Measurements from ENCODE around the gene ZMYND8.
"Not testable (repeated sequence)": the region's sequence is repeated elsewhere in the genome, so short reads cannot be mapped to it uniquely, and the experiment has no call there.

The ZMYND8 gene

DNA sequence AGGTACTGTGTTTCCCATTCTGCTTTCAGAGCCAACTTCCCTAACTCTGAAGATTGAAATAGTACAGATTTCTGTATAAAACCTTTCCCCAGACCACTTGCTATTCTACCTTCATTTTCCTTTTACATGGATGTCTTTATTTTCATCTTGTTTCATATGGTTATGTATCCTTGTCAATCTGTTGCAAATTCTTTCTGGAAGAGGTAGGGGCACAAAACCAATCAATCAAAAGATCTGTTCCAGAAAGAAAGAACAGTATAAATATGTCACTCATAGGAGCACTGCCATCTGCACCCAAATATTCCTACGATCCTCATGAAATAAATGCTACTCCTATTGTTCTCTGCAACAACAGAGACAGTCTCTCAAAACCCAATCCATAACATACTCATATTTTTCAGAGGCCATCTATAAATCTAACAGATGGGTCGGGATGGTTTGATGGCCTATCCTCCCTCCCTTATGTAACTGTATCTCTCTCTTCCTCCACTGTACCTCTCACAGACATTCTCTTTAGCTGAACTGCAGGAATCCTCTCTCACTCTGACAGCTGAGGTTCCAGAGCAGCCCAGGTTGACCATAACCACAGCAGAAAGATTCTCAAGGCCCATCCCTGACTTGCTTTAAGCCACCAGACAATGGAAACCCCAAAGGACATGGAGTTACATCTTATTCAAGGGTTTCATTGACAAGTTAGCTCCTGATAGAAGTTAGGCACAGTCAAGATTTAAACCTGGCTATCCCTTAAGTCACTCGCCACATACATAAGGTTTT, 112.8 kb downstream of the ZMYND8 start:
- DNase-seq: no peak

DNA sequence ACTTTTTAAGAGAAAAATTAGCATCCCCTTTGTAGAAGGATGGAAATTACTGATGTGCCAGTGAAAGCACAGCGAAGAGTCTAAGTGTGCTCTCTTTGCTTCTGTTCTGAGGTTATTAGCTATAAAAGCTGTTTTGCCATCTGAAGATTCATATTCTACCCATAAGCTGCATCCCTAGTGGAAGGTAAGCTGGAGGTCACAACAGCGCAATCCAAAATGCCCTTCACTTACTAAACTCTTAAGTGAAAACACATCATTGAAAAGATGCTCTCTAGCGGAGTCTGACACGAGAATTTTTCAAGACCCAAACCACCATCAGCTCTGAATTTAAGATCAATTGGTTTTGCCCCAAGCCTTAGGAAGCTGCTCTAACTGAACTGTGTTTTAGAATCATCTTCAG, 113.5 kb downstream of the ZMYND8 start:
- peak; percentile 41 for DNase-seq

DNA sequence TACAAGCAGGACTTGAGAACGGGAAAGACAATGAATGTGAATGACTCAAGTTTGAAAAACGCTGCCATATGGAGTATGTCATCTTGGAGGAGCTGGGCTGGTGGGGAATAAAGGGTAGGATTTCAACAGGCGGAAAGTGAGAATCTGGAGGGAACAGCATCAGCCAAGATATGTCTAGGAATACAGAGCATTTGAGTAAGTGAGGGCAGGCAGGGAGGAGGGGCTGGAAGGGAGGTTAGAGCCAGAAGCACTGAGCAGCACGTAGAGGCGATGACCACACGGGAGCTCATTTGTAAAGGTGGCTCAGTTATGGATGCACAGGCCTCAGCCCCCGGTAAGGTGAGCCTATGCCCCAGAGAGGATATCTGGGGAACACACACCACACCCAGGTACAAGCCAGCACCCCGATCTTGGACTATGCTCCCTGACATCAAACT, 115.1 kb downstream of the ZMYND8 start:
- DNase-seq: no peak

DNA sequence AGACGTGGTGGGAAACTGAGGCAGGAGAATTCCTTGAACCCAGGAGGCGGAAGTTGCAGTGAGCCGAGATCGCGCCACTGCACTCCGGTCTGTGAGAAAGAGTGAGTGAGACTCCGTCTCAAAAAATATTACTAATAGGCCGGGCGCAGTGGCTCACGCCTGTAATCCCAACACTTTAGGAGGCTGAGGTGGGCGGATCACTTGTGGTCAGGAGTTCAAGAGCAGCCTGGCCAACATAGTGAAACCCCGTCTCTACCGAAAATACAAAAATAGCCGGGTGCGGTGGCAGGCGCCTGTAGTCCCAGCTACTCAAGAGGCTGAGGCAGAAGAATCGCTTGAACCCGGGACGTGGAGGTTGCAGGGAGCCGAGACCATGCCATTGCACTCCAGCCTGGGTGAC, 116.4 kb downstream of the ZMYND8 start:
- not testable (repeated sequence) for DNase-seq

DNA sequence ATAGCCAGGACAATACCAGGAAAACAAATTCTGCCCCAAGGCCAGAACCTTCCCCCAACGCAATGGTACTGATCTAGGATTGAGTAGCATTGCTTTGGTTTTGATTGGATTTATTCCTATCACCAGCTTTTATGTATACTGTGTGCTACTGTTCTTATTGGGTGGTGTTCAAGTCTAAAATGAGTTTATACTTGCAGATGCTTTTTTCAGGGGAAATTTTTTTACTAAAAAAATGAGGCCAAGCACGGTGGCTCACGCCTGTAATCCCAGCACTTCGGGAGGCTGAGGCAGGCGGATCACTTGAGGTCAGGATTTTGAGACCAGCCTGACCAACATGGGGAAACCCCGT, 116.8 kb downstream of the ZMYND8 start:
- no peak for DNase-seq

DNA sequence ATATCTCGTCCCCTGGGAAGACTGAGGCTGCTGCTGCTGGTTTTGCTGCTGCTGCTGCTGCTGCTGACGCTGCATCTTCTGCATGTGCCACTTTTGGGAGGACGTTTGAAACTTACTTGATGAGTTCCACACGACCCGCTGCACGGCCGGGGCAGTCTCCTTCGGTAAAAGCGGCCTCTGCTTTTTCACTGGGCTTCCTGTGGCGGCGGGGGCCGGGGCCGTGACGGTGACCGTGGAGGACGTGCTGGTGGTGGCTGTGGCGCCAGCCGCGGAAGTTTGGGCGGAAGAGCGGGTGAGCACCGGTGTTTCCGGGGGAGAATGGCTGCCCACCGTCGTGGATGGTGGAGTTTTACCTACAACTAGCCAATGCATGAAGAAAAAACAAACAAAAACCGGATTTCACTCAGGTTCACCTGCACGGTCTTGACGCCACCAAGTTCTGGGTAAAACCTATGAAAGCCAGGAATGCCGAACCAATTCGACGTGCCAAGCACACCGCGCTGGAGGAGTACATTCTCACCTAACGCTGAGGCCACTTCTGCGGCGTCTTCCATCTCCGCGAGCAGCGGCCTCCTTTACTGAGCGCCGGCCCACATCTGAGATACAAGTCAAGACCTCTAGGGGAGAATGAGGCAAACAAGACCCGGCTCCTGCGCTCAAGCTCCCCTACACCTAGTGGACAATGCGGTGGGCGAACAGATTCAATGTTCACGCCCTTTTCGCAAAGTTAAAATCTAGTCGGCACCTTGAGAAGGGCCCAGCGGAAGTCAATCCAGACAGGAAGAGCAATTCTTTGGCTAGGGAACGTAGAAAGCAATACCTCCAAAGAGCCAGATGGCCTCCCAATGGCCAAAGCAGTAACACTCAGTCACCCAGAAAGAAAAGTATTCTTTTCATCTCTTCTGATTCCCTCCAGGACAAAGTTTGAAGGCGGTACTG, 117.5 kb downstream of the ZMYND8 start:
- no peak for DNase-seq

DNA sequence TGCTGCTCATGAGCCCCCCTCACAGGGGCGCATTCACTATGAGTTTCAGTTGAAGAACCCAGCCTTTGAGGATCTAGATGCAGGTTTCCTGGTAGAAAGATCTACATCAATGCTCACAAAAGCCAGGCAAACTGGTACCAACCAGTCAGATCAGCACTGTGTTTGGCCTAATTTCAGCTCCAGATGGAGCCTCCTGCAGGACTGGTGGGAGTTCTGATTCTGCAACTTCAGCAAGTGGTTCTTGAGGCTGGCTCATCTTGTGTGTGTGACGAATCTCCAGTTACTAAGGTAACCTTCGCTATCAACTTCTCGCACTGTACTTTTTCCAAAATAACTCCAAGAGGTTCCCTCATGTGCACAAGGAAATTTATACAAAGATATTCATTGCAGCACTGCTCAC, 118.8 kb downstream of the ZMYND8 start:
- no peak for DNase-seq

DNA sequence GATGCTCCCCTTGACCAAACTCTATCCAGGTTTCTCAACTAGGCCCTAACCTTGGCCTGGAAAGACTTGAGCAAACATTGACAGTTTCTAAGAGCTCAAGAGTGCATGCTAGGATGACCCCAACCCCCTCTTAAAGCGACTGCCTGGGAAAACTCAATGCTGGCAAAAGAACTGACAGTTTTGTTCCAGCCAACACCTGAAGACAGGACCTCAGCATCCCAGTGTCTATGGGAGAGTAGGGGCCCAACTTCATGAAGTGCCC, 119.9 kb downstream of the ZMYND8 start:
- no peak for DNase-seq

DNA sequence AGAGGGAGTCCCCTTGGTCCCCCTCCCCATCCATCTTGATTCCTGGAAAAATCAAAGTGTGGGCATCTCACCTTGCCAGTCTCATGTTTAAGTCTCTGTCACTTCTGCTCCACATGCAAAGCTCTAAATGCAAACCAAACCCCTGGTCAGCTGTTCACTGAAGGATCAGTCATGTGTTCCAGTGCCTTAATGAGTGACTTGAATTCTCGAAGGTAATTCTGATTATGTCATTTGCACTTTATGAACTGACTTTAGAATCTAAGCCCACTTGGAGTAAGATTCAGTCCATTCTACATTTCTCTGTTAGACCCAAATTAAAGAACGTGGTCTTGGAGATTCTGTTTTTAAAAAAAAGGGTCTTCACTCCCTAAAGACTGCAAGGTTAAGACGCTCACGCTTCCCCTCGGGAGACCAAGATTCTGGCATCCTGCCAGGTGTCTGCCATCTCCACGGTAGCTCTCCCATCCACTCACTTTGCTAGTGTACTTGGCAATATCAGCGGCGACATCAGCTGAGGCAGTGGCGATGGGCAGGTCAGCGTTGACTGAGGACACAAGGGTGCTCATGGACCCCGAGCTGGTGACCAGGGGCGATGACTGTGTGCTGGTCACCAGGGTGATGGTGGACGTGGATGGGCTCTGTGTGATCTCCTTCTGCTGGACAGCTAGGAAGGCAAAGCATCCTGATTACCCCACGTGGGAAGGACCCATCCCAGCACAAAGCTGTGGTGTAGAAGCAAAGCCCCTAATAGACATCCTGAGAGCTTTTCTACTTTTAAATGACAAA, 120.5 kb downstream of the ZMYND8 start:
- no peak for DNase-seq

DNA sequence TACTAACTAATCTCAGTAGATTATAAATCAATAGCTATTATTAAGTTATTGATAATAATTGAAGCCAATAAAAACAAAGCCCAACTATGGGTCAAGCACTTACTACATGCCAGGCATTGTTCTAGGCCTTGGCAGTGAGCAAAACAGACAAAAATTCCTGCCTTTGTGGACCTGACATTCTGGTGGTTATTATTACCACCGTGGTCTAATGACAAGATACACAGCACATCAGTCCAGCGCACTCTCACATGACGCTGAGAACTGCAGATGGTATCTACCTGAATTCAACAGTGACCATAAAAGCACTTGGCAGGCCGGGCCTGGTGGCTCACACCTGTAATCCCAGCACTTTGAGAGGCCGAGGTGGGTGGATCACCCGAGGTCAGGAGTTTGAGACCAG, 121.4 kb downstream of the ZMYND8 start:
- no peak for DNase-seq

DNA sequence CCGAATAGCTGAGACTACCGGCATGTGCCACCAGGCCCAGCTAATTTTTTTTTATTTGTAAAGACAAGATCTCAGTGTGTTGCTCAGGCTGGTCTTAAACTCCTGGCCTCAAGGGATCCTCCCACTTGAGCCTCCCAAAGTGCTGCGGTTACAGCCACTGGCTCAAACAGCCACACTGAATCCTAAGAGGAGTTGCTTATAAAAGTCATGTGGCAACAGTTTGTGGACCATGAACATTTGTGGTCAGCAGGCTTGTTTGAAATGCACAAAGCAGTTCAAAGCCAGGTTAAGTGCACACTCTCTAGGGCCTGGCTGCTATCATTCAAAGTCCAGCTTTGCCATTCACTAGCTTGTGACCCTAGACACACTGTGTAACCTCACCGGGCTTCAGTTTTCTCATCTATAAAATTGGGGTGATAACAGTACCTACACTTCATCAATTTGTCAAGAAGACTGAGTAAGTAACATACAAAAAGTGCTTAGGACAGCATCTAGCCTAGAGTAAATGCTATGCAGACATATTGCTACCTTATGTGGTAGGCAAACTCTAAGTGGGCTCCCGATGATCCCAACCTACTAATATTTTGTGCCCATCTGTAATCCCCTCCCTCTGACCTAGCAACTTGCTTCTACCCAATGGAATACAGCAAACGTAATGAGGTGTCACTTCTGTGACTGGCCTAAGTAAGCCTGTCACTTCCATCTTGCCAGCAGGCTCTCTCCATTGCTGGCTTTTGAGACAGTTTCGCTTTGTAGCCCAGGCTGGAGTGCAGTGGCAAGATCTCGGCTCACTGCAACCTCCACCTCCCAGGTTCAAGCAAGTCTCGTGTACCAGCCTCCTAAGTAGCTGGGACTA, 122.9 kb downstream of the ZMYND8 start:
- no peak for DNase-seq

DNA sequence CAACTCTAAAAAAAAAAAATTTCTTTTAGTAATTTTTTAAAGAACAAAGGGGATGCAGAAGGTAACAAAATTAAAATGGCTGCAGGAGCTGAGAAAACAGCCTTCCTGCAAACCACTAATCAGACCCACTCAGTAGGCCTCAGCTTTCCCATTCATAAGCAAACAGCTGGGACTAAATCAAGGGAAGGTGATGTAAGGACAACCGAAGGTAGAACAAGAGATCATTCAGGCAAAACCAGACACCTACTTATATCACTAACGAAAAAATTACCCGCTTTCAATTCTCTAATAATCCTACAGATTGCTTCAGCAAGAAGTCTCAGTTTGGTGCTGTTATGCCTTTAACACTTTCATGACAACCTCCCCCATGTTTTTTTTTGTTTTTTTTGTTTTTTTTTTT, 124.0 kb downstream of the ZMYND8 start:
- peak; percentile 80 for DNase-seq

DNA sequence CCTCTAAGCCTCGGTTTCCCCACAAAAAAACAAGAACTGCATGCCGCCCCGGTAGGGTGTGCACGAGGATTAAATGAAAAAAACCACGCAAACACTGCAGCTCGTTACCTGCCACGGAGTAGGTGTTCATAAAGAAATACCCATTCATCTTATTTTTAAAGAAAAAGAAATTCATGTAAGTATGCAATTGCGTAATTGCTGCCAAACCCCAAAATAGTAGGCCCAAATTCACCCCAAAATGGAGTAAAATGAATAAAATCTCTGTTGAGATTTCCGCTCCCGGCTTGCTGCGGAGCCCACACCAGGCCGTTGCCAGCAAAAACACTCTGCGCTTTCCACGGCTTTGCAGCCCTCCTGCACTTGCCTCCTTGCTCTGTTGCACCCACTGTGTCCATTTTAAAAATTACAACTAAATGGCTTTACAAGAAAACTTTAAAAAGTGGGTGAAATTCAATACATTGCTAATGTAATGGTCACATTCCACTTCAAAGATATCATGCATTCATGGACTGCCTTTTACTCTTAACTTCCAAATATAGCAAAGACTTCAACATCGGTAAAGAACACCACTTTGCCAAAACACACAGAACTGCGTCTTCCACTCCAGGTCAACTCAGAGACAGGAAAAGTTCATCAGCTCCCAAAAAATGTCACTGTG, 125.0 kb downstream of the ZMYND8 start:
- DNase-seq: no peak

DNA sequence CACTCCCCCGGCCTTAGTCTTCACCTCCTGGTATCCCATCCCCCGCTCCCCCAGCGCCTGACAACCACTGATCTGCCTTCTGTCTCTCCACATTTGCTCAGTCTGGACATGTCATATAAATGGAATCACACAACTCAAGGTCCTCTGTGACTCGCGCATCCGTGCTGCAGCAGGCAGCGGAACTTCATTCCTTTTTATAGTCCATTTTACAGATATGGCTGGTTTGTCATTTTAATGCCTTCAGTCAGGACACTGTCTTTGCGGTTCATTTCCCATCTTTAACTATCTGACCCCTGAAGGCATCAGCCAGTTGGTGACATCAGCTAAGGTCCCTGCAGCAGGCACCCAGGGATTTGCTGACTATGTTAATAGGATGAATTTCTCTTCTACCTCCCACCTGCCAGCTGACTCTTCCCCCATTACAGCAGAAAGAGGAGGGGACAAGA, 125.7 kb downstream of the ZMYND8 start:
- no peak for DNase-seq

DNA sequence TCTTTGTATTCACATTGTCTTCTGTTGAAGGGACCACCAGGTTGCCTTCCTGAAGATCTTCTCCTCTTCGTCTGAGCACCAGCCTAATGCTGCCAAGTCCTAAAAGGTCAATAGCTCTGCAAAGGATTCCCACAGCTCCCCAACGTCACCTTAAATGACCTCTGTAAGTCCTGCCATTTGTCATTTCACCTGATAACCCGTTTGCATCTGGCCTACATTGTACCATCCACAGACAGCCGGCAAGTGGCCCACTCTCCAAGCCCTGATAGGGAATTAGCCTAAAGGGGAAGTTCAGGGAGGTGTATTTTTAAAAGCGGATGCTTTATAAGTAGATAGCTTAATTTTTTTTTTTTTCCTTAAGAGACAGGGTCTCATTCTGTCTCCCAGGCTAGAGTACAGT, 127.8 kb downstream of the ZMYND8 start:
- DNase-seq: no peak

DNA sequence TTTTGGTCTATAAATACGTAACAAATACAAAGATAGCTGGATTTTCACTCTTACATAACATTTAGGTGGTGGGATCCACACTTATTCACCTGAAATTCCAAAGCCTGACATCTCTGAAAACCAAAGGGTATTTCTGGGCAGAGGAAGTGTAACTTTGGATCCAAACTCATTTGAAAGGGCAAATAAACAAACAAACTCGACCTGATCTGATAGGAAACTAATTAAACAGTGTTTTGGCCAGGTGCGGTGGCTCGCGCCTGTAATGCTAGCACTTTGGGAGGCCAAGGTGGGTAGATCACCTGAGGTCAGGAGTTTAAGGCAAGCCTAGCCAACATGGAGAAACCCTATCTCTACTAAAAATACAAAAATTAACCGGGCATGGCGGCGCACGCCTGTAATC, 128.9 kb downstream of the ZMYND8 start:
- DNase-seq: no peak

DNA sequence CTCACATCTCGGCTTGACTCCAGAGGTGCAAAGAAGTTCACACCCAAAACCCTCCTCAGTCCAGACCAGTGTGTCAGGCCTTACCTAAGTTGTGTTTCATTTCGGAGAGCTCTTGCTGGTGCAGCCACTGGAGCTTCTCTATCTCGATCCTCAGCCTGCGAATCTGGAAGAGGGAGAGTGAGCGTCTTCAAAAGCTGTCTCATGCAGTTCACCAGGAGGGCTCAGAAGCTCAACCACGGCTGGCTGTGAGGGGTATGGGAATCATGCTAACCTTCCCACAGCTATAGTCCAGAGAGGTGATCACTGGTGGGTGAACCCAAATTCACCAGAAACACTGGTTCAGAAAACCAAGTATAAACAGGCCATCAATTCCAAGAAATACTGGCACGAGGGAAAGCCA, 129.4 kb downstream of the ZMYND8 start:
- no peak for DNase-seq

DNA sequence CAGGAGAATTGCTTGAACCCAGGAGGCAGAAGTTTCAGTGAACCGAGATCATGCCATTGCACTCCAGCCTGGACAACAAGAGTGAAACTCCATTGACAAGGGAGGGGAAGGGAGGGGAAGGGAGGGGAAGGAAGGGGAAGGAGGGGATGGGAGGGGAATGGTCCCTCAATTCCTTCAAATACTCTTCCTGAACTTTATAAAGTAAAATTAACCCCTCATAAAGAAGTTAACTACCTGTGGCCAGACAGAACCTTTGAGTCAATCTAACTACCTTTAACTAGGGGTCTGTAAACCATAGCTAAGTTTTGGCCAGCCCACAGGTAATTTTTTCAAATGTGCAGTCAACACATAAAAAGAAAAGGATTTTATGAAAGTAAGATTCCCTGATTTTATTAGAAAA, 131.0 kb downstream of the ZMYND8 start:
- no peak for DNase-seq

DNA sequence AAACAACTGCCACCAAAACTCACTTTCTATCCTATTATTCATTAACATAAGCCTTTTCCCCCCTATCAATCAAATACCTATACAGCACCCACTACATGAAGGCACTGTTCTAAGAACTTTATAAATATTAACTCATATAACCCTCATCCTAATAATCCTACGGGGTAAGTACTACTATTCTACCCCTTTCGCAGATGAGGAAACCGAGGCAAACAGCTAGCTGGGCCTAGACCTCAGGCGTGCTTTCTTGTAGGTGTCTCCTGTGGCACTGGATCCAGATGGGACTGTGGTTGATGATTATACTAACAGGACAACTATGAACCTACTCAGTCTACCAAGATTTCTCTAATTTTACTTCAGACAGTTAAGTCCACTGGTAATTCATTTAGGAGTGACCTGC, 131.6 kb downstream of the ZMYND8 start:
- no peak for DNase-seq

DNA sequence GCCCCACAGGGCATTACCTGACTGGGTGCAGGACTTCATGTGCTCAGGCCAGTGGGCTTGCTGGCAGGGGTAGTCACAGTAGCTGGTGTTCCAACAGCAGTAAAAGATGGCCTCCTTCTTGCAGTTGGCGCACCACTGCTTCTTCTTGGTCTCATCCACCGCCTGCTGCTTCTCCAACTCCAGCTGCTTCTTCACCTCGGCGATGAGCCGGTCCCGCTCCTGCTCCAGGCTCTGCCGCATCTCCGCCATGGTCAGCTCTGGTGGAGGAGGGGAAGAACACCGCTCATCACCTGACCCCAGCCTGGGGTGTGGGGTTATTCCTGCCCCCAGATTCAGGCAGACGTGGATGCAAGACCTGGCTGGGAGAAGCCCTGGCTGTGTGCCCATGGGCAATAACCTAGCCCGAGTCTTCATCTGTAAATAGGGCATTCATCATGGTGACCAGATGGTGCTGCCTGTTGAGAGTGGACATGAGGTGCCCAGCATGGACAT, 132.2 kb downstream of the ZMYND8 start:
- DNase-seq: no peak

DNA sequence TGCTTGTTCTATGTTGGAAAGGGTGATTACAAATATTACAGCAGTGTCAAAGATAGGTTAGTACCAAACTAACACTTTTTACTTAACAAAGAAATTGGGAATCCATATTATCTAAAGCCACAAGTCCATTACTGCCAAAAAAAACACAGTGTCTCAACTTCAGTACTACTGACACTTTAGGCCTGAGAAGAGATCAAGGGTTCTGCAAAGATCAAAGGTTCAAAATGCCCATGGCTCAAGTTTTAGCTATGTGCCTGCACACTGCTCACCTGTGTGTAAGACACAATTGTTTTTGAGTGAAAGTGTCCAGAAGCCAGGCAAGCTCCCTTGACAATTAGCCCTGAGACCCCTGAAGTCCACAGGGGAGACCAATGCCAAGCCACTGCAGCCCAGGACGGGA, 132.6 kb downstream of the ZMYND8 start:
- no peak for DNase-seq
